Retina (tissue), 1 donor: ENCODE measurements around the gene MIX23.
"Not testable (repeated sequence)": the region's sequence is repeated elsewhere in the genome, so short reads cannot be mapped to it uniquely, and the experiment has no call there.

Experiments used
- DNase-seq: peaks from one replicate; pipeline ENCODE4 v3.0.0-alpha.2; 2016

MIX23 gene

DNA sequence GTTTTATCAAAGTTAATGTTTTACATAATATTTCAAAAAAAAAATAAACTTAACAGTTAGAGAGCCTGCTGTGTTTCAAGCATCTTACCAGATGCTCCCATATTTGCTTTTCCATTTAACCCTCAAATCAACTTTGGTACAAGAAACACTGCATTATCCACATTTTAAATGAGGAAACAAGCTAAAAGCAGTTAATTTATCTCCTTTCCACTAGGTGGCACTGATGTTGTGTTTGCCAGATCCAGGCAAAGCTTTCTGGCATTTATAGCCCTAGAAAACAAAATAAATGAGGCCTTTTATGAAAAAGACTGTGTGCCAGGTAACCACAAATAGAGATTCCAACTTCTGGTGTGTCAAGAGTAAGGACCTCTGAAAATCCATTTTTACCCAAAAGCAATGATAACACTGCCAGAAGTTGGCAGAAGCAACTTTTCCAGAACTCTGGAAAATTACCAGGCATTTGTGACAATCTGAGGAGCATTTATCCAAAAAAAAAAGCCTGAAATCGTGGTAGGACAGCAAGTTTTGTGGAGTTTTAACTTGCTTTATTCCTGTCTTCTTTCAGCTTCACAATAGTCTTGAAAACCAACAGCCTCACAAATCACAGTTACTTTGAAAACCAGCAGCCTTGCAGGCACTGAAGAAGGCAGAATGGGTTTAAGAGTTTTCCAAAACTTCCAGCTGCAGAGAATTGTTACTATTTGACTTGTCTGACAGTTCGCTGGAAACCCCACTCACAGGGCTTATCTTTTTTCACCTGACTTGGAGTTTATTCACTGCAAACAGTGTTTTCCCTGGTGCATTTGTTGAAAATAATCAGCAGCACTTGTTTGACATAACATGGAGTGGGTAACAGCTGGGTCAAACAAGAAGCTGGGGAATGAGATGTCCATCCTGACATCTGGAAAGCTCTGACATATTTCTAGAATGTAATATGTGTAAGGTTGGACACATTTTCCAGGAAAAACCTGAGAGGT is 10.1 kb upstream of the MIX23 start:
- peak; percentile 8 for DNase-seq

- DNase-seq, result no peak
Measured at GRCh38 chr3:122391681-122392446, 8.8 kb upstream of the MIX23 start.

- DNase-seq, result no peak
Measured at GRCh38 chr3:122390665-122391064, 7.6 kb upstream of the MIX23 start.

DNA sequence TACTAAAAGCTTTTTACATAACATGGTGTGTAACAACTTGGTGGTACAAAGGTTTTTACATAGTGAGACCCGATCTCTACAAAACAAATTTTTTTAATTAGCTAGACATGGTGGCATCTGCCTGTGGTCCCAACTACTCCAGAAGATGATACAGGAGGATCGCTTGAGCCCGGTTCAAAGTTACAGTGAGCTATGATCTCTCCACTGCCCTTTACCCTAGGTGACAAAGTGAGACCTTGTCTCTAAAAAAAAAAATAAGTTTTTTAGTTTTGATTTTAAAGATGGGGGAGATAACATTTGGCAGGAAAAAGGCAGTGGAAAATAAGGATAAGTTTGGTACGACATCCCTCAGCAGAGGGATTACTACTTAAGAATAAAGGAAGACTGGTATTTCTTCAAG is 6.9 kb upstream of the MIX23 start:
- DNase-seq, result no peak

DNA sequence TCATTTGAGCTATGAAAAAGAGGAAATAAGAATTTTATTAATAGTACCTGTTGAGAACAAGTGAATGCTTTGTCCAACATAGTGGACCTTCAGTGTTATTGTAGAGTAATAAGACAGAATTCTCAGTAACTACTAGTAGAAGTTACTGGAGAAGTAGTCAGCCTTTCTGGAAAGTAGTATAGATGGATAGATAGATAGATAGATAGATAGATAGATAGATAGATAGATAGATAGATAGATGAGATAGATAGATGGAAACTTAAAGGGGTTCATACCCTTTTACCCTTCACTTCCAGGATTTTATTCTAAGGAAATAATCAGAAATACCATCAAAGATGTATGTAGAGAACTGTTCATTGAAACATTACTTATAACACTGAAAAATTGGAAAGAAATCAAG is 6.2 kb upstream of the MIX23 start:
- no peak for DNase-seq

DNA sequence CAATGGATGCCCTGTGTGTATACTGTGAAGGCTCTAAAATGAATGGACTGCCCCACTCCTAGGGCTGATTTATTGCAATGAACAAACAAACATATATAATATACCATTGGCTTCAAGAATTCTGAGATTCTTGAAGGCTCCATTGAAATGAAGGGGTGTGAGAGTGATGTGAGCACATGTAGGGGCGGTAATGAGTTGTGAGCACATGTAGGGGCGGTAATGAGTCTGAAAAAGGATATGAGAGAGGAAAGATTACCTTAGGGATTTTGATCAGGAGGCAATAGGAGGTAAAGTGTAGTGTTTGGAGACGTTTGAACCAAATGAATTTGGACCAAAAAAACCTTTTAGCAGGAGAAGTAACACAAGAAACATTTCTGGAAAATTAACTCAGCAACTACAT is 4.7 kb upstream of the MIX23 start:
- no peak for DNase-seq

GRCh38 chr3:122383771-122384697 is 1.0 kb upstream of the MIX23 start, which contains the start of gene FAM162A:
Gene FAM162A (plus strand): TSS chr3:122384182. CDS start chr3:122384266, 84 bp downstream.
- peak; percentile 97 for DNase-seq

GRCh38 chr3:122377975-122378374 is 5.1 kb downstream of the MIX23 start:
- DNase-seq, result no peak

DNA sequence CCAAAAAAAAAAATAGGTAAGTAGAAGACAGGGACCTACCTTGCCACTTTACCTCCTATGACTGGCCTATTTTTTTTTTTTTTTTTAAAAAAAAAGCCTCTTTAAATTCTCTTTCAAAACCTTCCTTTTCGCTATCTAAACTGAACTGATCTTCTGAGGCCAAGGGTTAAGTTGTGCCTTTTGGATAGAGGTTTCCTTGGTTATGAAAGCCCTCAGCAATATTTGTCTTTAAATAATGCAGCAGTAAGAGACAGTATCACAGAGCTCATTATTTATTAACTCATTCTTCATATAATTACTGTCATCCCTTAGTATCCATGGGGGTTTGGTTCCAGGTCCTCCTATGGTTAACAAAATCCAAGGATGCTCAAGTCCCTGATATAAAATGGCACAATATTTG is 9.0 kb downstream of the MIX23 start:
- DNase-seq, result no peak

DNA sequence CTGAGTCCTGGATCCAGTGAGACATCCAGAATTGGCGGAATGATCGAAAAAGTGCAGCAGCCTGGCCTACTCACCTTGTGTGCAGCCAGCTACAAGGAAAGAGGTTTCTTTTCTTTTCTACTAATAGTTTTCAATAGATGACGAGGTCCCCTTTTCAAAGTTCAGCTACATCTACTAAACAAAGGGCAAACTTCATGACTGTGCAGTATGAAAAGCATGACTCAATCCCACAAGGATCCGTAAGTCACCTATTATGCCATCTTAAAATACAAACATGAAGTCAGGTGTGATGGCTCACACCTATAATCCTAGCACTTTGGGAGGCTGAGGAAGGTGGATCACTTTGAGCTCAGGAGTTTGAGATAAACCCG is 16.7 kb downstream of the MIX23 start:
- DNase-seq, result no peak

GRCh38 chr3:122365582-122366378 is 17.3 kb downstream of the MIX23 start:
- not testable (repeated sequence) for DNase-seq

GRCh38 chr3:122365073-122365472 is 18.0 kb downstream of the MIX23 start:
- DNase-seq, result no peak

GRCh38 chr3:122364490-122364889 is 18.5 kb downstream of the MIX23 start:
- DNase-seq, result no peak

- no peak for DNase-seq
Measured at GRCh38 chr3:122362026-122362425, 21.0 kb downstream of the MIX23 start.

GRCh38 chr3:122358703-122359032 is 24.4 kb downstream of the MIX23 start:
- no peak for DNase-seq

GRCh38 chr3:122357828-122358702 is 25.0 kb downstream of the MIX23 start:
- DNase-seq, result no peak

- DNase-seq, result no peak
Measured at GRCh38 chr3:122356402-122356801, 26.6 kb downstream of the MIX23 start.

DNA sequence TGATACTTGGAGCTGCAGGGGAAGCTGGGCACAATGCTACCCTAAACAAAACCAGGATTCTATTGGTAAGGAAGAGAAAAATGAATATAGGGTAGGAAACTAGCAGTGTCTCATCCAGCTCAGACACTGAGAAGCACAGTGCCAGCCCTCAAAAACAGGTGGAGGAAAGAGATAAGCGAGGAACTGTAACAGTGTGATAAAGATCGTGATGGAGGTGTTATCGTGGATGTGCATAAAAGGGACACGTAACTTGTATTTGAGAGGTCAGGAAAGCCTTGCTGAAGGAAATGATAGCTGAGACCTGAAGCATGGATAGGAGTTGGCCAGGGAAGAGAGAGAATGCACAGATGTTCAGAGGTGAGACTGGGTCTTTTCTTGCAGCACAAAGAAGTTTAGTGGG is 27.4 kb downstream of the MIX23 start:
- no peak for DNase-seq

- no peak for DNase-seq
Measured at GRCh38 chr3:122353893-122354401, 29.1 kb downstream of the MIX23 start.

DNA sequence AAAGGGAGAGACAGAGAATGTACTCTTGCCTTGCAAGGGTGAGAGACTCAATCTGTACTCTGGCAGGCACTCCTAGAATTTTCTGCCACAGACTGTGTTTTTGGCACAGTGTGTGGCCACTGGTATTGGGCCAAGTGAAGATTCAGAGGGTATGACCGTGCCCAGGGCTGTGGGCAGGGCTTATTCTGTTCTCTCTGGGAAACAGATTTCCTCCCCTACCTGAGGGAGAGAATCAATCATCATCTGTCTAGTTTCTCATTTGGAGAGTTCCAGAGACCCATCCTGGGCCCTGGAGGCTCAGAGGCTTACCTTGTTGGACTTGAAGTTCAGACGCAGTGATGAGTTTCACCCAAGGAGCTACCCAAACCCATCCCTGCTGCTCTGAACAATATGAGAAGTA is 29.8 kb downstream of the MIX23 start:
- DNase-seq, result no peak

- no peak for DNase-seq
Measured at GRCh38 chr3:122351612-122352011, 31.4 kb downstream of the MIX23 start.
